Activated CD8-positive, alpha-beta memory T cell treated with anti-CD3 and anti-CD28 coated beads, Interleukin-2, amount 50 U/mL, for 24 hours (primary cell): ENCODE measurements around the gene CNMD.
"Not testable (repeated sequence)": the region's sequence is repeated elsewhere in the genome, so short reads cannot be mapped to it uniquely, and the experiment has no call there.

Experiments used
- DNase-seq: peaks from one replicate; pipeline ENCODE4 v3.0.0-alpha.2; 2020; ENCODE audit errors: extremely low read depth

Gene CNMD

DNA sequence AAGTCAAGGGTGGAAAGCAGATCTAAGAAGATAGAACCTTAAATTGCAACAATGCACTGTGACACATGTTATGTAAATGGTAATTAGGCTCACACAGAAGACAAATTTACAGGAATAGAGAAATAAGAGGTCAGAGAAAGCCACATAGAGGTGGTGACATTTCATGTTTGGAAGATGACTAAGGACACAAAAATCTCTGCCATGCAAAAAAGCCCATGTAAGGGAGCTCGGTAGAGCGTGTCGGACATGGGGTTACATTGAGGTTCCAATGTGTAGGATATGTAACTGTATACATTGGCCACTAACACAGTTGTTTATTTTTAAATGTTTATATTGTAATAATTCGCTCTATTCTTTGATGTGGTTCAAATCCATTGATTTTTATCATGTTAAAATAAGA is 53.2 kb downstream of the CNMD start:
- DNase-seq = no peak

DNA sequence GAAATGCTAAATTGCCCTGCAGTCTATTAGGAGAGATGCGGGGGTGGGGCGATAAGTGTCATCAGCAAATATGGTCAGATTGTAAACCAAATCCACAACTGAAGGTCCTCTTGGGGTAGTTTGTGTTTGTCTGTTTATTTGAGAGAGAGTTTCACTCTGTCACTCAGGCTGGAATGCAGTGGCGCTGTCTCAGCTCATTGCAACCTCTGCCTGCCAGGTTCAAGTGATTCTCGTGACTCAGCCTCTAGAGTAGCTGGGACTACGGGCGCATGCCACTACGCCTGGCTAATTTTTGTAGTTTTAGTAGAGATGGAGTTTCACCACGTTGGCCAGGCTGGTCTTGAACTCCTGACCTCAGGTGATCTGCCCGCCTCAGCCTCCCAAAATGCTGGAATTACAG is 53.8 kb downstream of the CNMD start:
- DNase-seq = not testable (repeated sequence)

DNA sequence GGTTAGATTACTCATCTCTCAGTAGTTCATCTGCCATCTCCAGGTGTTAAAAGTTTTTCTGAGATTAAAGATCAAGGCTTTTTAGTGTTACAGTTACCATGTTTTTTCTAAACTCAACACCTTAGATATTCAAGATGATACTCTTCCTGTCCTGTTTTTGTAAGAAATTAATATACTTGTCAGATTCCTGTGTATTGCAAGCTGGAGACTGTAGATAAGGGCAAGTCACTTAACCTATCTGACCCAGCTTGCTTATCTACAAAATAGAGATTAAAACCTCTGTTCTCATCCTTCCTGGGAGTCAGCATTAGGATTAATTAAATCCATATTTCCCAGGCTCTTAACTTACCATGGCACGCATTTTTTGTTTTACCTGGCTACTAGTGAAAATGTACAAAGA is 61.8 kb downstream of the CNMD start:
- no peak for DNase-seq

DNA sequence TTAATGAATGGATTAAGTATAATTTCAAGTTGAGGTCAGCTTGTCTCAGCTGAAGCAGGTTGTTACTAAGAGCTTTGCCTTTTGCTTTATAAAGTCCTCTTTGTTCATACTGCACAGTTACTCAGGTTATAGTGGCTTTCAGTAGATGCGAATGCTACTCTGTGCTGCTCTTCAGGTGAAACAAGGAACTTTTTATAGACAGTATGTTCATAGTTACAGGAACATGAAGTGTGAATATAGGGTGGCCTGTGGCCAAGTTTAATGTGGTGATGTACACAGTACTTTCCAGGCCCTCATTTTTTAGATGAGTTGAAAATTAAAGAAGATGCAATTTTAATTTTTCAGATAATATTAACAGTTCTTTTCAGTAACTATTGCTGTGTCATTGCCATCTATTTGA is 66.2 kb downstream of the CNMD start:
- no peak for DNase-seq

DNA sequence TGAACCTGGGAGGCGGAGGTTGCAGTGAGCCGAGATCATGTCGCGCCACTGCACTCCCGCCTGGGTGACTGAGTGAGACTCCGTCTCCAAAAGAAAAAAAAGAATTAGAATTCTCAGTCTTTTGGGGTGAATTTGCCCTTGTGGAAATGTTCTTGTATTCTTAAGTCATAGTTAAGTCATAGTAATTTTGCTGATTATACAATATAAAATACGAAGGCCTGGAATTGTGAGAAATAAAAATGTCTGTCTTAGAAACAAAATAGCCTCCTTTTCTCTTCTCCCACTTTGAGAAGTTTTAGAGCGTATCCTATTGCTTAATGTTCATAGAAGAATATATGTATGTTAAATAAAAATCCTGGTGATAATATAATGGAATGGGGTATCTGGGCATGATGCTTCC is 68.9 kb downstream of the CNMD start:
- DNase-seq = no peak

DNA sequence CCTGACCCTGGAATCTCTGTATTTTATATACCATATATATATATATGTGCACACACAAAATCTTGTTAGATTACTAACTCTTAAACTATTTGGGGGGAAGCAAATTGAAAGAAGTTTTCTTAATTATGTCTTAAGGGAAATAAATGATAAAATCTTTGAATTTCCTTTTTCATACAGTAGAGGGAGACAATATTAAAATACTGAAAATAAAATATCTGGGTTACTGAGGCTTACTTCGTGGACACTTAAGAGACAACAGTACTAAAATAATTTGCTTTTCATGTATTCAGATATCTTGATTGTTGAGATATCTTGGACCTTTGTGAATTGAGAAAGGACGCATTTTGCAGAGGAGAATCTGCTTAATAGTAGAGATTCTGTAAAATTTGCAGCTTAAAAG is 69.9 kb downstream of the CNMD start:
- DNase-seq = no peak

DNA sequence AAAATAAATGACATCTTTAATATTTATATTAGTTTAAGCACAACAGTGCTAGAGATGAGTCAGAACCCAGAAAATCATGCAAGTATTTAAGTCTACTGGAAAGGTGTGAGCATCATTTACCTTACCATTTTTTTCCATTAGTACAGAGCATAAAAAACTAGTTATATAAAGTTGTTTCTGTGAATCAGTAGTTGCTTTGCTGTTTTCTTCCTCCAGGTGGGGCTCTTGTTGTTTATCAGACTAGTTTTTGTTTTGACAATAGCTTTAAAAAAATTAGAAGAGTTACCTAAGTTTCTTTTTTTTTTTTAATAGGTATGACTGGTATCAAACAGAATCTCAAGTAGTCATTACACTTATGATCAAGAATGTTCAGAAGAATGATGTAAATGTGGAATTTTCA is 74.3 kb downstream of the CNMD start:
- DNase-seq = no peak

DNA sequence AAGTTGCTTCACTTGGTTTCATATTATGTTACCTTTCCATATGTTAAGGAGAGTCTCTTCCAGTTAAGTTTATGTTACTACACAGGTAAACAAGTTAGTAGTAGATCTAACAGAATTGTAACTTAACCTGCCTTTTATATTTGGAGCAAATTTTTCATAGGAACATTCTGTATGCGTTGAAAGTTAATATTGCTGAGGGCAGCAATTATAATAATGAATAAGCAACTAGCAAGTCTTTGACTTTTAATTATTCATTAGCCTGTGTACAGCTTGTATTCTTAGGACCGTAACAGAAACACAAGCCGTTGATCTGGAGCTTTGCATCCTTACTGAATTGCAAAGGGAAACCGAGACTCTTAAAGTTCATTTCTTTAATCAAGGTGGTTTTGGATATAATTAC is 75.3 kb downstream of the CNMD start:
- DNase-seq = no peak

DNA sequence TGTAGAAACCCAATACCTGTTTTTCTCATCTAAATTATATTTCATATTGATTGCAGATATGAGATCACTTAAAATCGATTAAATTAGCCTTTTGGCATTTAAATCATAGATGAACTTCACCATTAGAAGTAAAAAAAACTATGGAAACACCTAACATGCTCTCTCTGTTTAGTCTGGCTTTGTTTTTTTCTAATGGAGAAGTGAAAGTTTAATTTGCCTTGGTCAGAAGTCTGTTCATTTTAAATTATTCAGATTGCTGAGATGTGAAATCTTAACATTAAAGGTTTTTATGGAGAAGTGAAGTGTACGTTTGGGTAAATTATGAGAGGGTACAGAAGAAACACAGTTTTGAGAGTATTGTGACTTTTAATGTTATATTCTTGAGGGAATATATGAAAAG is 80.3 kb downstream of the CNMD start:
- no peak for DNase-seq
